Measurements from ENCODE around the gene PDE11A.

Gene PDE11A

GRCh38 chr2:177639262-177639914, 433.2 kb downstream of the PDE11A start:
- in situ Hi-C loops (cut with MboI; ENCODE audit: low sequenced_read_pairs): no loop called here

GRCh38 chr2:177638507-177638906, 434.1 kb downstream of the PDE11A start:
- in situ Hi-C loops (cut with MboI; ENCODE audit: low sequenced_read_pairs): no loop called here

- in situ Hi-C loops (cut with MboI; ENCODE audit: low sequenced_read_pairs): no loop called here
Observed at GRCh38 chr2:177636672-177637071, 435.9 kb downstream of the PDE11A start.

- in situ Hi-C loops (cut with MboI; ENCODE audit: low sequenced_read_pairs): no loop called here
Observed at GRCh38 chr2:177635696-177636095, 436.9 kb downstream of the PDE11A start.

GRCh38 chr2:177633910-177634294, 438.7 kb downstream of the PDE11A start:
- in situ Hi-C loops (cut with MboI; ENCODE audit: low sequenced_read_pairs): no loop called here

GRCh38 chr2:177633111-177633510, 439.5 kb downstream of the PDE11A start:
- in situ Hi-C loops (cut with MboI; ENCODE audit: low sequenced_read_pairs): no loop called here

GRCh38 chr2:177631680-177632079, 440.9 kb downstream of the PDE11A start:
- in situ Hi-C loops (cut with MboI; ENCODE audit: low sequenced_read_pairs): no loop called here

- in situ Hi-C loops (cut with MboI; ENCODE audit: low sequenced_read_pairs): no loop called here
Observed at GRCh38 chr2:177629357-177630024, 443.1 kb downstream of the PDE11A start.

GRCh38 chr2:177628831-177629230, 443.7 kb downstream of the PDE11A start:
- in situ Hi-C loops (cut with MboI; ENCODE audit: low sequenced_read_pairs): no loop called here

GRCh38 chr2:177625744-177626650, 446.6 kb downstream of the PDE11A start:
- in situ Hi-C loops (cut with MboI; ENCODE audit: low sequenced_read_pairs): no loop called here

- in situ Hi-C loops (cut with MboI; ENCODE audit: low sequenced_read_pairs): no loop called here
Observed at GRCh38 chr2:177622521-177622920, 450.1 kb downstream of the PDE11A start.

GRCh38 chr2:177619986-177620385, 452.6 kb downstream of the PDE11A start:
- in situ Hi-C loops (cut with MboI; ENCODE audit: low sequenced_read_pairs): no loop called here

GRCh38 chr2:177619461-177619860, 453.1 kb downstream of the PDE11A start:
- in situ Hi-C loops (cut with MboI; ENCODE audit: low sequenced_read_pairs): no loop called here

GRCh38 chr2:177618255-177619253, 454.0 kb downstream of the PDE11A start:
- in situ Hi-C loops (cut with MboI; ENCODE audit: low sequenced_read_pairs): no loop called here

- in situ Hi-C loops (cut with MboI; ENCODE audit: low sequenced_read_pairs): no loop called here
Observed at GRCh38 chr2:177617849-177618248, 454.7 kb downstream of the PDE11A start.

GRCh38 chr2:177616731-177617130, 455.8 kb downstream of the PDE11A start:
- in situ Hi-C loops (cut with MboI; ENCODE audit: low sequenced_read_pairs): no loop called here

GRCh38 chr2:177616066-177616465, 456.5 kb downstream of the PDE11A start:
- in situ Hi-C loops (cut with MboI; ENCODE audit: low sequenced_read_pairs): no loop called here

GRCh38 chr2:177612659-177613058, 459.9 kb downstream of the PDE11A start:
- in situ Hi-C loops (cut with MboI; ENCODE audit: low sequenced_read_pairs): no loop called here

- in situ Hi-C loops (cut with MboI; ENCODE audit: low sequenced_read_pairs): no loop called here
Observed at GRCh38 chr2:177611310-177611886, 461.2 kb downstream of the PDE11A start.

GRCh38 chr2:177610813-177611212, 461.8 kb downstream of the PDE11A start:
- in situ Hi-C loops (cut with MboI; ENCODE audit: low sequenced_read_pairs): no loop called here
